HG02981 (cell line): ENCODE results near the gene OSR1.
"Not testable (repeated sequence)": the region's sequence is repeated elsewhere in the genome, so short reads cannot be mapped to it uniquely, and the experiment has no call there.

Experiments
- ATAC-seq: cut with Tn5 transposase; IDR thresholded peaks from one replicate; pipeline ENCODE4 v1.9.1; 2021; ENCODE audit warnings: mild to moderate bottlenecking, moderate library complexity; ENCODE audit not compliant: unreplicated experiment

OSR1 gene

GRCh38 chr2:19358242-19359020, at the start of gene OSR1:
Gene OSR1 (minus strand): TSS chr2:19358623. CDS start chr2:19353805, 4,818 bp downstream.
- no peak for ATAC-seq

DNA sequence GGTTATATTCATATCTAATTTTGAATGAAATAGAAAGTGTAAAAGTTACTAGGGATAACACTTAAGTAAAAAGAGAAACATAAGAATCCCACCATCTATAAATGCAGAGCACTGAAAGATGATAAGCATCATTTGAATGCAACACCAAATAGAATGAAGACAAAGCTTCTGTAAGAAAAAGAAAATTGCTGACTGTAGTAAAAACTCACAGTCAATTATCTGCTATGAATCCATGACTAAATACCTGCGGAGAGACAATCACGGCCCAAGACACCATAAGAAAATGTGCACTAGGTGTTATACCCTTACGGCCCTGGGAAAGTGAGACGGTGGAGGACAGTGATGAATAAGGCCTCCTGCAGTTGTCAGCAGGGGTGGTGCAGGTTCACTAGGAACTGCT, 45.4 kb upstream of the OSR1 start:
- no peak for ATAC-seq

GRCh38 chr2:19392191-19392590, 33.8 kb upstream of the OSR1 start:
- ATAC-seq, result no peak

- not testable (repeated sequence) for ATAC-seq
Measured at GRCh38 chr2:19389469-19389868, 31.0 kb upstream of the OSR1 start.

DNA sequence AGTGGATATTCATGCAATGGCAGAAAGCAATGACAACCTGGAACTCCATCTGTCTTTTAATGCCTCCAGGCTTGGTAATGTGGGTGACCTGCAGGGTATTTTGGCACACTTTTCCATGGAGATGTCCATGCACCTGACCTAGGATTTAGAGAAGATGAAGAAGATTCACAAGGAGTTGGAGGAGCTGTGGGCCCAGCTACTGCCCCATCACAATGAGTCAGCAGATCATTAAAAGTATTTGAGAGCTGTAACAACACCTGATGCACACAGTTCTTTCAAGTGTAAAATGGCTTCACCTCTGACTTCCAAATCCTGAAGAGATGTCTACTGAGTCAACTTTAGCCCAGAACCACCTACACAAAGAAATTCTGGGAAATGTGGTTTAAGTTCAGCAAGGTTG, 22.1 kb upstream of the OSR1 start:
- ATAC-seq, result no peak

DNA sequence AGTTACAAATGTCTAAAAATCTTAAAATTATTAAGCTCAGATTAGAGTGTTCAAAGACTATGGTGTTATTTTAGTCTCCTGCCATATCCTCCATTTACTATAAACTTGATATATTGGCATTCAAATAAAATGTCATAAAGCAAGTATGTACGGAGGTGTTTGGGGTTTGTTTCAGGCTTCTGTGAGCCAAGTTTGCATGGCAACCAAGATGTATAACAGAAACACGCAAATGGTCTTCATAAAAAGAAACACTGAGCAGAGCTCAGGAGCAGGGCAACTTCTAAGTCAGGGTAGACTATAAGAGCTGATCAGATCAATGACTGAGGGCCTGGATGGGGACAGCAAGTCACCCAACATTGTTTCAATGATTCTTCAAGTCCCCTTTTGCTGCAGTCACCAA, 20.5 kb upstream of the OSR1 start:
- ATAC-seq, result no peak

- ATAC-seq, result no peak
Measured at GRCh38 chr2:19377717-19378116, 19.3 kb upstream of the OSR1 start.

GRCh38 chr2:19373352-19373751, 14.9 kb upstream of the OSR1 start:
- ATAC-seq, result no peak

DNA sequence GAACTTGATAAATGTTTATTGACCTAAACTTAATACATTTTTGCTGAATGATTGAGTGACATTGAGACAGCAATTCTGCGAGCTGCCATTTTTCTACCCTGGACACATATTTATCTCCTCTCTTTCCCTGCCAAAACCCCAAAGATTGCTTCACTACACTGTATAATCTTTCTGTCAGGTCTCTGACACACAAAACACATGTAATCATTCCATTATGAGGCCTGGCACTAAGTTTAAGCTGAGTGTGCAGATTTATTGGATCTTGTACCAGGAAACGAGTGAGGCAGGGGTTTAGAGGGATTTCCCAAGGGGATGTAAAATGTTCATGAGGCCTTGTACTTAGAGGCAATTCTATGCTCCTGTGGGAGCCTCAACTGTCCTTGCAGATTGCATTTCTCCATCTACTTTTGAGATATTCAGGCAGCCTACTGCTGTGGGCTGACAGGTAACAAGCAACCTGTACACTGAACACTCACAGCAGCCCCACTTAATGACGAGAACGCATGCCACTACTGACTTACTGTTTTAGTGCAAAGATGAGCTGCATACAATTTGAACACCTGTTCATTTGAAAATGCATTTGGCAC, 13.7 kb upstream of the OSR1 start:
- ATAC-seq, result no peak

GRCh38 chr2:19369341-19369955, 11.0 kb upstream of the OSR1 start:
- no peak for ATAC-seq

DNA sequence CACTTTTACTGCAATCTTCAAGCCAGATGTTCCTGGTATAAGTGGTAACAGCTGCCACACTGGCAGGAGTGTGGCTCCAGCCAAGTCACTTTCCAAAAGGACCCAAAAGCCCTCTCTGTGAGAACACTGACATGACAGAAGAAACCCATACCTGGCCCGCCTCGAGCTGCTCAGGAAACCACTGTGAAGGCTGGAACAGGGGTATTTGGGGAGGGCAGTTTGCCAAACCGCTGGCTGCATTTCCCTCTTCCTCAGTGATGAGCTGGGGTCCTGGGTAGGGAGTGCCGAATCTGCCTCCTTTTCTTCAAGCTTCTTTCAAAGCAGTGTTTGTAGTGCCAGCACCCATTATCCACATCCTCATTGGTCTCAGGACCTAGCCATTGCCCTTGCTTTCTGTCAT, 10.3 kb upstream of the OSR1 start:
- no peak for ATAC-seq

DNA sequence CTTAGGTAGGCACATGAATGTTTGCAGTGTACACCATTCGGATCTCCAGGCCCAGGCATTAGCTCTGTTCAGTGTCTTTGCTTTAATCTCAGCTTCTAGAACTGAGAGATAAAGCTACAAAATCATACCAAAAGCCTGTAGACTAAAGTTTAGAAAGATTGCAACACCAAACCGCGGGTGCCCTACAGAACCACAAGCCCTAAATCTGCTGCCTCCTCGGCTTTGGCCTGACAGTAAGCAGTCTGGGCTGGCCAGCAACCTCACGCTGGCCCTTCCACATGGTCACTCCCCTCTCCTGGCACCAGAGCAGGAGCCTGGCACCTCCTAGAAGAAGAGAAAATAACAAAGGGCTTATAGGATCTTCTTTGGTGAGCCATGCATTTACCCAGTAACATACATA, 8.9 kb upstream of the OSR1 start:
- ATAC-seq, result no peak

DNA sequence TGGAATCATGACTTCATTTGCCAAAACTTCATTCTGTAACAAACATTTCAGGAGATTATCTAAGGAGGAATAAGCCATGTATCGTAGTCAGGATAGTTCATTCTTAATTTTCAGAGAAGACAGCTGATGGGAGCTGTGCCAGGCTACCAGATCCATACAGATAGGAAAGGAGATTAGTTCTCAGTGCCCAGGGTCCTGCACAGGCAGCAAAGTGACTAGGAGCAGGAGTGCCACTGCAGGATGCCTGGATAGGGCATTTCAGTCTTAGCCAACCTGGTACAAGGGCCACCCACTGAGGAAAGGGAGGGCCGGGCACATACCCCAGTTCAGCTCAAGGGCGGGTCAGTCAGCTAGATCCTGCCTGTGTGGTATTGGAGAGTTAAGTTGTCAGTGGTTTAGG, 6.7 kb upstream of the OSR1 start:
- ATAC-seq, result no peak

GRCh38 chr2:19364014-19364413, 5.6 kb upstream of the OSR1 start:
- ATAC-seq, result no peak

DNA sequence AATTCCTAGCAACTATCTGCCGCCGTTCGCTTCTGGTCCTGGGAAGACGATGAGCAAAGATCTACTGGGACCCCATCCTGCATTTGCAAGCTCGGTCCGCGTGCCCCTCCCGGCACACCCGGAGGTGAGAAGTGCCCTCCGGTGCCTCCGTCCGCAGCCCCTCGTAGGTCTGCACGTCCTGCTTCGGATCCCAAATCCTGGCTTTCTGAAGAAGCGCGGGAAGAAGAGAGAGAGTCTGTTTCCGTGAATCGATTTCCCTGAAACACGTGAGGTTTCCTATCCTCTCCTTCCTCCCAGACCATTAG, 5.0 kb upstream of the OSR1 start:
- ATAC-seq, result no peak

DNA sequence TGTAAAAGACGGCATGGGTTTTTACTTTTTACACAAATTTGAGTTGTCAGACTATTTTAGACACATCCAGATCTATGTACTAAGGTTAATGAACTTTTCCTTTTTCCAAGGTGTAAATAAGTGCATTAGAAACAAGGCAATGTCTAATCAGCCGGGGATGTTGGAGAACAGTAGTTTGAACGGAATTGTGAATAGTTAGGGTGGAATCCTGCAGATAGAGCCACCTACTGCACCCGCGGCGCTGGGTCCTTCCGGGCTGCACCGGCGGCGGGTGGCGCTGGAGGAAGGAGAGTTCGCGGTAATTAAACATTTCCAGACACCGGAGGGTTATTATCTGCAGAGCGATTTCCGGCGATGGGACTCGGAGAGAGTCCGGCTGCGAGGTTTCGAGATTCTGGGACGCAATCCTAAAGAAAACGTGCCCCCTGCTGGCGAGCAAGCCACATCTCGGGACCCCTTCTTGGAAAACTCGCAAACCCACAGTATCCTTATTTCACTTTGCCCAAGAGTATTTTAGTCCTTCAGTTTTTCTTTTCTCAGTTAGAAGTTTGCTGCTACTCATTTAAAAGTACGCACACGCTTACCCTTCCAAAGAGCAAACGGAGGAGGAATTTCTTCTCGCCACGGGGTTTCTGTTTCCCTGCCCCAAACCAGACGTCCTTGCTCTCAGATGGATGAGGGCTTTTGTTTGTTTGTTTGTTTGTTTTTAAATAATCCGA, 4.5 kb upstream of the OSR1 start:
- peak; percentile 38 for ATAC-seq

GRCh38 chr2:19362094-19362754, 3.8 kb upstream of the OSR1 start:
- no peak for ATAC-seq

DNA sequence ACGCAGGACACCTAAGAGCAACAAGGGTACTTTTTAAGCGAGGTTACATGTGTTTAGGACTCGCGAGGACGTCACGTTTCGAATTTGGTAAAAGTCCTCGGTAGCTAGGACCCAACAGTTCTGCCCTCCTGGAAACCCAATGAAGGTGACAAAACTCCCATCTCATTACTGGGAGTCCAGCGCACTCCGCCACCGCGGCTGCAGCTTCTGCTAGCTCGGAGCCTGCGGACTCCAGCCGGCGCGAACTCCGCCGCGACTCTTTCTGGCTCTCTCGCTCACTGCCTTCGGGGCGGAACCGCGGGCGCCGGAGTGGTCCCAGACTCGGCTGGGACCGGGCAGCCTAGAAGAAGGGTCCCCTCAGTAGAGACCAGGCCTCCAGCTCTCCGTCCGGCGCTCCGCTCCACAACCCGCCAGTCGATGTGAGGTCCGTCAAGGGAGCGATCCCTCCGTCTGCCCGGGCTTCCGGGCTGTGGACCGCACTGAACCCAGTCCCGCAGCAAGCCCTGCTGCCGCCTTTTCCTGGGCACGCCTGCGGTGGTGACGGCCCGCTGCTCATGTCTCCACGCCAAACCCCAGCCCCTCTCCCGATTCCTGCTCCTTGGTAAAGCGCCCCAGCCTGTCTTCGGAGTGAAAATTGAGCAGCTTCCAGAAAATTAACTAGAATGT, 3.0 kb upstream of the OSR1 start:
- ATAC-seq, result no peak

DNA sequence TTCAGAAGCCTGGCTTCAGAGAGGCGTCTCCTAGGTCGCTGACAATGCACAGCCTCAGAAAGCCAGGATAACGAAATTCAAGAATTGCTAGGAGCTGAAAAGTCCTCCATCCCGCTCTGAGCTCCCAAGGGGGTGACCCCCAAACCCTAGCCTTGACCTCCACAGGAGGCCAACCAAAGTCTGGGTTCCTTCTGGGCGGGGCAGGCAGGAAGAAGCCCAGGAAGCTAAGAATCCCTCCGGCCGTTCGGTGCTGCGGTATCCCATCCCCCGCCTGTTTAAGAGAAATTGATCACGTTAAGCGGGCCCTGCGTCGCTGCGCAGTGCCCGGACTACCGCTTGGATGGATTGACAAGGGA, 2.5 kb upstream of the OSR1 start:
- ATAC-seq, result no peak

DNA sequence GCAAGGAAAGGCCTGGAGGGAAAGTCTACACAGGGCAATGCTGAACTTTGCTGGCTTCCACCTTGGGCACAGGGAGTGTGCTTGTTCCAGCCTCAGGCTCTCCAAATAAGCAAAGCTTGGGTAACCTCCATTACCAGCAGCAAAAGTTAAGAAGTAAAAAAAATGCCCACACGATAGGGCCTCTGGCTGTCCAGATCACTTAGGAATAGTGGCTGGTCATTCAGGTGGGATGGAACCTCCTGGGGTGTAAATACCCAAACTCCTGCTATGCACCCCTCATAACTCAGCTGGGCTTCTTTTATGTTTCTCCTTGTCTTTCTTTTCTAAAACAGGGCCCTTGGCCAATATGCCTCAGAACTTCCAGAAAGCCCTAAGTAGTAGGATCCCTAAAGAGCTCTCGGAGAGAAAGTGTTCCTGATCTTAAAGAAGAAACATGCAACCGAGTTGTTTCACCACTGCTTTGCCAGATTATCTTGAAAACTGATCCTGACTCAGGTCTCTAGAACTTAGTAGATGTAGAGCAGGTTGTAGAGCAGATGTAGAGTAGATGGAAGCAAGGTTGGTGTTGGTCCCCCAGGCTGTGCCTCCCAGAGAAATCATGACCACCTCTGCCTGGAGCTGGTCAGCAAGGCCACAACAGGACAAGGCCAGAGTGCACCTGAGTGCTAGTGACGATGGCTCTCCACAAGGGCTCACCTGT, 2.0 kb upstream of the OSR1 start:
- no peak for ATAC-seq
